ENCODE measurements around the gene MEX3D. TPM values are rescaled to one million over a fixed set of nuclear protein-coding genes. Genes with fewer than 3 reads are reported as not detected.
A peak's percentile ranks its signal among the peaks of the same experiment; 100 is the strongest.

The MEX3D gene
- total RNA-seq, 1 donor: 47.0 TPM

DNA sequence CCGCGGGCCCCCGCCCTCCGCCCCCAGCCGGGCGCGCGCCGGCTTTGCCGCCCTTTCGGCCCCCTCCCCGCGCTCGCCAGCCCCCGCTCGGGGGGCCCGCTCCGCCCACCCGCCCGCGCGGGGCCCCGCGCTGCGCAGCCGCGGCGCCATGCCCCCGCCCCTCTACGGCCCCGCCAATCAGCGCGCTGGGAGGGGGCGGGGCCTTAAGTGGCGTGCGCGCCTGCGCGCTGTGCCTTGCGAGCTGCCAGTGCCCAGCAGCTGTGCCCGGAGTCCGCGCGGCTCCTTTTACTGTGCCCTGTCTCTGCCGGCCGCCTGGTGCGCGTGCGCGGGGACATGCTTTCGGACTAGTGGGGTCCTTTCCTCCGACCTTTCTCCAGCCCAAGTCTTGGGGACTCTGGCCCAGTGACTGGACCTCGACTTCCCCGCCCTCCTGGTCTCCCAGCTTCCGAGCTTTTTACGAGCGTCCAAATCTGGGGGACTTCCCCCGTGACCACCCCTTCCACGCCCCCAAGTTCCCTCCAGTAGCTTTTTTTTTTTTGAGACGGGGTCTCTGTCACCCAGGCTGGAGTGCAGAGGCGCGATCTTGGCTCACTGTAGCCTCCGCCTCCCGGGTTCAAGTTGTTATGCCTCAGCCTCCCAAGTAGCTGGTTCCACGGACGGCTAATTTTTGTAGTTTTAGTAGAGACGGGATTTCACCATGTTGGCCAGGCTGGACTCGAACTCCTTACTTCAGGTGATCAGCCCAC lies 24.8 kb upstream of the MEX3D start, which contains the start of gene MBD3:
TSS of gene MBD3 (minus strand) at position 111 of the 746 bp plus-strand sequence. CDS start 234 bp downstream, outside the sequence.
- peak within 1 kb of the TSS; percentile 97 for H3K4me2 ChIP-seq (ENCODE audit: insufficient read depth, low read length)
- H4K20me1 ChIP-seq (ENCODE audit: insufficient read depth, low read length): peaks cover 26% of the 10 kb centered on the region
- TF ChIP-seq, protein P1, sequence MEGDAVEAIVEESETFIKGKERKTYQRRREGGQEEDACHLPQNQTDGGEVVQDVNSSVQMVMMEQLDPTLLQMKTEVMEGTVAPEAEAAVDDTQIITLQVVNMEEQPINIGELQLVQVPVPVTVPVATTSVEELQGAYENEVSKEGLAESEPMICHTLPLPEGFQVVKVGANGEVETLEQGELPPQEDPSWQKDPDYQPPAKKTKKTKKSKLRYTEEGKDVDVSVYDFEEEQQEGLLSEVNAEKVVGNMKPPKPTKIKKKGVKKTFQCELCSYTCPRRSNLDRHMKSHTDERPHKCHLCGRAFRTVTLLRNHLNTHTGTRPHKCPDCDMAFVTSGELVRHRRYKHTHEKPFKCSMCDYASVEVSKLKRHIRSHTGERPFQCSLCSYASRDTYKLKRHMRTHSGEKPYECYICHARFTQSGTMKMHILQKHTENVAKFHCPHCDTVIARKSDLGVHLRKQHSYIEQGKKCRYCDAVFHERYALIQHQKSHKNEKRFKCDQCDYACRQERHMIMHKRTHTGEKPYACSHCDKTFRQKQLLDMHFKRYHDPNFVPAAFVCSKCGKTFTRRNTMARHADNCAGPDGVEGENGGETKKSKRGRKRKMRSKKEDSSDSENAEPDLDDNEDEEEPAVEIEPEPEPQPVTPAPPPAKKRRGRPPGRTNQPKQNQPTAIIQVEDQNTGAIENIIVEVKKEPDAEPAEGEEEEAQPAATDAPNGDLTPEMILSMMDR (IDR thresholded peaks at IDR 0.05; ENCODE audit: extremely low read depth, low read depth, low read length): no peak
- H3K9me3 ChIP-seq (ENCODE audit: low read depth, low read length): no peaks in the 10 kb centered on the region
- peak within 1 kb of the TSS; percentile 87 for H2AFZ ChIP-seq (ENCODE audit: low read length)
- H3K79me2 ChIP-seq (ENCODE audit: insufficient read depth, low read length): peaks cover 46% of the 10 kb centered on the region
- DNase-seq (ENCODE audit: insufficient read length, low spot score, missing footprints): peak; percentile 100
- peaks cover 23% of the 10 kb centered on the region for H3K36me3 ChIP-seq (ENCODE audit: insufficient read depth, low read length)
- peak within 1 kb of the TSS; percentile 75 for H3K27ac ChIP-seq (ENCODE audit: low read depth, low read length)
- no peaks in the 10 kb centered on the region for H3K27me3 ChIP-seq (ENCODE audit: insufficient read depth, low read length)
- H3K4me1 ChIP-seq (ENCODE audit: insufficient read depth, low read length): peaks cover 21% of the 10 kb centered on the region
- peak within 1 kb of the TSS; percentile 92 for H3K4me3 ChIP-seq (ENCODE audit: insufficient read depth, low read length)

DNA sequence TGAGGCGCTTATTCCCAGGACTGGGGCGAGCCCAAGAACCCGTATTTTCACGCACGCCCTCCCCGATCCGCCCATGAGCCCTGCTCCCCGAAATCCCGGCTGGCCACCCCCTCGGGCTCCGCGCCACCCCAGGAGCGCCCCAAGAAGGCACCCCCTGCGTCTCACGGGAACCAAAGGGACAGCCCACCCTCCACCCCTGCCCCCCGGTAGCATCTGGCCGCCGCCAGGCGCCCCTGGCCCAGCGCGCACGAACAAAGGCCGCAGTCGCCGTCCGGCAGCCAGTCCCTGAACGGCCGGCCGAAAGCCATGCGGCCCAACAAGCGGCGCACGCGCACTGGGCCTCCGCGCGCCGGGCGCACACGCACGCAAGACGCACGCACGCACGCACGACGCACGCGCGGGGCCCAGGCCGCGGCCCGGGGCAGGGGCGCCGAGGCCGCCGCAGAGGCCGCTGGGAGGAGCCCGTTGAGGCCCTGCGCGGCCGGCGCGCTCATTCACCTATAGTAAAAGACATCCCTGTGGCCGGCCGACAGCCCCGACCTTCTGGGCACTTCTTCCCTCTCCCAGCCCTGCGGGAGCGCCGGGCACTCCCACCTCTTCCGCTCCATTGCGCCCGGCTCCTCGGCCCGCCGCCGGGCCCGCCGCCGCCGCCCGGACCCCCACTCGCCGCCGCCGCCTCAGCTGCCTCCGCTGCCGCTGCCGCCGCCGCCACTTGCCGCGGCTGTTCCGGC lies 24.1 kb upstream of the MEX3D start:
- peak; percentile 100 for DNase-seq (ENCODE audit: insufficient read length, low spot score, missing footprints)
- Histone ChIP-seq H4K20me1 (ENCODE audit: insufficient read depth, low read length) (peaks cover 24% of the 10 kb centered on the region), H3K4me2 (ENCODE audit: insufficient read depth, low read length) (peak overlapping the region; percentile 93), H3K36me3 (ENCODE audit: insufficient read depth, low read length) (peaks cover 16% of the 10 kb centered on the region), H2AFZ (ENCODE audit: low read length) (peak overlapping the region; percentile 59), H3K4me1 (ENCODE audit: insufficient read depth, low read length) (peaks cover 21% of the 10 kb centered on the region), H3K27ac (ENCODE audit: low read depth, low read length) (peak overlapping the region; percentile 75), H3K9me3 (ENCODE audit: low read depth, low read length) (no peaks in the 10 kb centered on the region), H3K27me3 (ENCODE audit: insufficient read depth, low read length) (no peaks in the 10 kb centered on the region), H3K4me3 (ENCODE audit: insufficient read depth, low read length) (peak overlapping the region; percentile 92), H3K79me2 (ENCODE audit: insufficient read depth, low read length) (peaks cover 49% of the 10 kb centered on the region)
- TF ChIP-seq, protein P1 (IDR thresholded peaks at IDR 0.05; ENCODE audit: extremely low read depth, low read depth, low read length): no peak

DNA sequence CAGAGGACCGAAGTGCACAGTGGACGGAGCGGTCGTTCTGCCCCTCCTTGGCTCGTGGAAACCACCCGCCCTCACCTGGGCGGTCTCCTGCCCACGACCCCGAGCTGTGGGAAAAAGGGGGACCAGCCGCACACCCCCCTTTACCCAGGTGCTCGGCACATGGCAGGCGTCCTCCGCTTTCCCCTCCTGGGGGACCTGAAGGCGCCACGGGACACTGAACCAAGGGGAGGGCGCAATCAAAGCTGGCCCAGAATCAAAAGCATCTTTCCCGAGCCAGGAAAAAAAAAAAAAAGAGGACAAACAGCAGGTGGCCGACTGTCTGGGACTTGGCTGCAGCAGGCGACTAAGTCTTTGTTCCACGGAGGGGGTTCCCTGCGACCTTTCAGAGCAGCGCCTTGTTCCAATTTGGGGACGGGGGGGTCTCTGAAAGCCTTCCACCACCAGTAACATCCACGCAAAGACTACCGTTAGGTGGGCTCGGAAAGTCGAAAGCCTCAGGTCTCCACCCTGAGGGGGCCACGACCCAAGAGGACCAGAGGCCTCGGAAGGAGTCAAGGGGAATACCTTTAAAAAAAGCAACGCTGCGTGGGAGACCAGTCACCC lies 23.4 kb upstream of the MEX3D start:
- peak overlapping the region; percentile 59 for H2AFZ ChIP-seq (ENCODE audit: low read length)
- H4K20me1 ChIP-seq (ENCODE audit: insufficient read depth, low read length): peaks cover 24% of the 10 kb centered on the region
- H3K4me3 ChIP-seq (ENCODE audit: insufficient read depth, low read length): peak overlapping the region; percentile 92
- no peaks in the 10 kb centered on the region for H3K27me3 ChIP-seq (ENCODE audit: insufficient read depth, low read length)
- H3K4me2 ChIP-seq (ENCODE audit: insufficient read depth, low read length): peak overlapping the region; percentile 93
- TF ChIP-seq, protein P1 (IDR thresholded peaks at IDR 0.05; ENCODE audit: extremely low read depth, low read depth, low read length): no peak
- DNase-seq (ENCODE audit: insufficient read length, low spot score, missing footprints): peak; percentile 87
- H3K79me2 ChIP-seq (ENCODE audit: insufficient read depth, low read length): peaks cover 50% of the 10 kb centered on the region
- H3K27ac ChIP-seq (ENCODE audit: low read depth, low read length): peak overlapping the region; percentile 75
- H3K4me1 ChIP-seq (ENCODE audit: insufficient read depth, low read length): peaks cover 21% of the 10 kb centered on the region
- H3K36me3 ChIP-seq (ENCODE audit: insufficient read depth, low read length): peaks cover 9% of the 10 kb centered on the region
- H3K9me3 ChIP-seq (ENCODE audit: low read depth, low read length): no peaks in the 10 kb centered on the region

All from osteoblast (primary cell).